GM18517 (cell line): Measurements from ENCODE around the gene ARHGAP28.
"Not testable (repeated sequence)": the region's sequence is repeated elsewhere in the genome, so short reads cannot be mapped to it uniquely, and the experiment has no call there.

Experiments
- ATAC-seq: cut with Tn5 transposase; IDR thresholded peaks from one replicate; pipeline ENCODE4 v1.9.1; 2021; ENCODE audit warnings: mild to moderate bottlenecking, moderate library complexity; ENCODE audit not compliant: unreplicated experiment

The ARHGAP28 gene

GRCh38 chr18:6763524-6763923 is 34.0 kb downstream of the ARHGAP28 start:
- no peak for ATAC-seq

GRCh38 chr18:6764382-6764781 is 34.9 kb downstream of the ARHGAP28 start:
- no peak for ATAC-seq

GRCh38 chr18:6773777-6774176 is 44.3 kb downstream of the ARHGAP28 start:
- no peak for ATAC-seq

- ATAC-seq: no peak
Observed at GRCh38 chr18:6775237-6775636, 45.7 kb downstream of the ARHGAP28 start.

- ATAC-seq: no peak
Observed at GRCh38 chr18:6775702-6776101, 46.2 kb downstream of the ARHGAP28 start.

GRCh38 chr18:6776188-6776587 is 46.7 kb downstream of the ARHGAP28 start:
- ATAC-seq: no peak

- no peak for ATAC-seq
Observed at GRCh38 chr18:6777509-6777908, 48.0 kb downstream of the ARHGAP28 start.

- ATAC-seq: no peak
Observed at GRCh38 chr18:6778459-6779247, 49.1 kb downstream of the ARHGAP28 start.

GRCh38 chr18:6781142-6781714 is 51.7 kb downstream of the ARHGAP28 start:
- no peak for ATAC-seq

GRCh38 chr18:6781796-6782195 is 52.3 kb downstream of the ARHGAP28 start:
- ATAC-seq: no peak

GRCh38 chr18:6782861-6783260 is 53.3 kb downstream of the ARHGAP28 start:
- ATAC-seq: no peak

GRCh38 chr18:6784046-6784445 is 54.5 kb downstream of the ARHGAP28 start:
- ATAC-seq: no peak

GRCh38 chr18:6785001-6785400 is 55.5 kb downstream of the ARHGAP28 start:
- no peak for ATAC-seq

- ATAC-seq: no peak
Observed at GRCh38 chr18:6785411-6785810, 55.9 kb downstream of the ARHGAP28 start.

GRCh38 chr18:6792391-6792790 is 62.9 kb downstream of the ARHGAP28 start:
- no peak for ATAC-seq

GRCh38 chr18:6793455-6793854 is 63.9 kb downstream of the ARHGAP28 start:
- ATAC-seq: no peak

- ATAC-seq: no peak
Observed at GRCh38 chr18:6793986-6794385, 64.5 kb downstream of the ARHGAP28 start.

- ATAC-seq: no peak
Observed at GRCh38 chr18:6795307-6795706, 65.8 kb downstream of the ARHGAP28 start.

- ATAC-seq: no peak
Observed at GRCh38 chr18:6796511-6796910, 67.0 kb downstream of the ARHGAP28 start.

GRCh38 chr18:6797171-6797570 is 67.7 kb downstream of the ARHGAP28 start:
- no peak for ATAC-seq

GRCh38 chr18:6798896-6799295 is 69.4 kb downstream of the ARHGAP28 start:
- ATAC-seq: no peak

GRCh38 chr18:6800309-6800708 is 70.8 kb downstream of the ARHGAP28 start:
- ATAC-seq: not testable (repeated sequence)
